Measurements from ENCODE around the gene NDUFAF2.
"Not testable (repeated sequence)": the region's sequence is repeated elsewhere in the genome, so short reads cannot be mapped to it uniquely, and the experiment has no call there.

The NDUFAF2 gene

DNA sequence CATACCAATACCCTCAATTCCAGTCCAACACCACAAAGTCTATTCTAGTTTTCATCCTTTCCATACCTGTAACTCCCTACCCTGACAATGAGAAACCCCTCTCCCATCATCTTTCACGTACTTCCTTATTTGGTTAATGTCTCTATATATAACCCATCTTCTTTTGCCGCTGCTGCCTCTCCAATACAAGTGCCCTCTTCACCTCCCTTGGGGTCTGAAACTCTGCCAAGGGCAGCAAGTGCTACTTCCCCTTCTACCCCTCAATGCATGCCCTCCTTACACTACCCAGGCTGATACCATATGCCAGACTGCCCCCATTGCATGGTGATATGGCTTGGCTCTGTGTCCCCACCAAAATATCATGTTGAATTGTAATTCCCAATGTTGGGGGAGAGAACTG lies 241.6 kb downstream of the NDUFAF2 start:
- FAIRE-seq (no peak), DNase-seq (ENCODE audit: insufficient read length, low spot score) (no peak)
- no peak for TF ChIP-seq PAX5 (IDR thresholded peaks at IDR 0.05; ENCODE audit: insufficient read depth, low read length, severe bottlenecking)
- TF ChIP-seq TAF1 (IDR thresholded peaks at IDR 0.05; ENCODE audit: low read depth, low read length) = no peak
- no peak for TF ChIP-seq POLR2AphosphoS5 (IDR thresholded peaks at IDR 0.05; ENCODE audit: low read depth, low read length)
- no peak for TF ChIP-seq POLR2A (IDR thresholded peaks at IDR 0.05; ENCODE audit: low read depth, low read length)
- TF ChIP-seq POU2F2 (IDR thresholded peaks at IDR 0.05; ENCODE audit: low read depth, low read length) = no peak
- no peak for TF ChIP-seq SPI1 (IDR thresholded peaks at IDR 0.05; ENCODE audit: low read depth, low read length)

GRCh38 chr5:61187352-61187751 lies 242.3 kb downstream of the NDUFAF2 start:
- peak; percentile 5 for FAIRE-seq
- DNase-seq (ENCODE audit: insufficient read length, low spot score) = not testable (repeated sequence)

DNA sequence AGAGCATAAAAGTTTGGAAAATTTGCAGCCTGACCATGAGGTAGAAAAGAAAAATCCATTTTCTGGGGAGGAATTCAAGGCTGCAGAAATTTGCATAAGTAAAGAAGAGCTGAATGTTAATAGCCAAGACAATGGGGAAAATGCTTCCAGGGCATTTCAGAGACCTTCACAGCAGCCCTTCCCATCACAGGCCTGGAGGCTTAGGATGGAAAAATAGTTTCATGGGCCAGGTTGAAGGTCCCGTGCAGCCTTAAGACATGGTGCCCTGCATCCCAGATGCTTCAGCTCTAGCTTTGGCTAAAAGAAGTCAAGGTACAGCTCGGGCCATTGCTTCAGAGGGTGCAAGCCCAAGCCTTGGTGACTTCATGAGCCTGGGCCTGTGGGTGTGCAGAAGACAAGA lies 242.8 kb downstream of the NDUFAF2 start:
- FAIRE-seq = not testable (repeated sequence)

DNA sequence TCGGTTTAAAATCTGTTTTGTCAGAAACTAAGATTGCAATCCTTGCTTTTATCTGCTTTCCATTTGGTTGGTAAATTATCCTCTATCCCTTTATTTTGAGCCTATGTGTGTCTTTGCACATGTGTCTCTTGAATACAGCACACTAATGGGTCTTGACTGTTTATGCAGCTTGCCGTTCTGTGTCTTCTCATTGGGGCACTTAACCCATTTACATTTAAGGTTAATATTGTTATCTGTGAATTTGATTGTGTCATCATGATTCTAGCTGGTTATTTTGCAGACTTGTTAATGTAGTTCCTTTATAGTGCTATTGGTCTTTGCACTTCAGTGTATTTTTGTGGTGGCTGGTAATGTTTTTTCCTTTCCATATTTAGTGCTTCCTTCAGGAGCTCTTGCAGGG lies 253.6 kb downstream of the NDUFAF2 start:
- FAIRE-seq (no peak), DNase-seq (ENCODE audit: insufficient read length, low spot score) (no peak)
- TF ChIP-seq POU2F2 (IDR thresholded peaks at IDR 0.05; ENCODE audit: low read depth, low read length) (no peak), TAF1 (IDR thresholded peaks at IDR 0.05; ENCODE audit: low read depth, low read length) (no peak), SPI1 (IDR thresholded peaks at IDR 0.05; ENCODE audit: low read depth, low read length) (no peak), PAX5 (IDR thresholded peaks at IDR 0.05; ENCODE audit: insufficient read depth, low read length, severe bottlenecking) (no peak), POLR2A (IDR thresholded peaks at IDR 0.05; ENCODE audit: low read depth, low read length) (no peak), POLR2AphosphoS5 (IDR thresholded peaks at IDR 0.05; ENCODE audit: low read depth, low read length) (no peak)

More for the DNA sequence above, 242.8 kb downstream of the NDUFAF2 start:
- DNase-seq (ENCODE audit: insufficient read length, low spot score) = not testable (repeated sequence)

GRCh38 chr5:61200582-61201155 lies 255.7 kb downstream of the NDUFAF2 start:
- DNase-seq (ENCODE audit: insufficient read length, low spot score) = no peak
- FAIRE-seq = no peak
- TF ChIP-seq POU2F2 (IDR thresholded peaks at IDR 0.05; ENCODE audit: low read depth, low read length) = no peak
- no peak for TF ChIP-seq PAX5 (IDR thresholded peaks at IDR 0.05; ENCODE audit: insufficient read depth, low read length, severe bottlenecking)
- no peak for TF ChIP-seq POLR2A (IDR thresholded peaks at IDR 0.05; ENCODE audit: low read depth, low read length)
- no peak for TF ChIP-seq TAF1 (IDR thresholded peaks at IDR 0.05; ENCODE audit: low read depth, low read length)
- TF ChIP-seq POLR2AphosphoS5 (IDR thresholded peaks at IDR 0.05; ENCODE audit: low read depth, low read length) = no peak
- TF ChIP-seq SPI1 (IDR thresholded peaks at IDR 0.05; ENCODE audit: low read depth, low read length) = no peak

DNA sequence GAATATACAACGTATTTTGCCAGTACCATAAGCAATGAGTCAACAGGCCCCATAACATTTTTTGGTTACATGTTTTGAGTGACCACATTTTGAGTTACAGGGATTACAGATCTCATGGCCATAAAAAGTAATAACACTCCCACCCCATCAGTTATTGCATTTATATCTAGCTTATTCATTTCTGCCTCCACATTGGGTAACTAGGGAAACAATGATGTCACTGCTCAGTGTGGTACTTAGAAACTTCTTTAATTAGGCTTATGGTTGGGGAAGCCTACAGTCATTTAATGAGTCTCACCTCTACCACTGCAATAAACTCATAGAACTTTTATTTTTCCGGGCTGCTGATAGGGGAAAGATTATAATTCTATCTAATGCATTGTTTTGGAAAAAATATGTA lies 257.2 kb downstream of the NDUFAF2 start:
- TF ChIP-seq PAX5 (IDR thresholded peaks at IDR 0.05; ENCODE audit: insufficient read depth, low read length, severe bottlenecking) (no peak), POLR2A (IDR thresholded peaks at IDR 0.05; ENCODE audit: low read depth, low read length) (no peak), POLR2AphosphoS5 (IDR thresholded peaks at IDR 0.05; ENCODE audit: low read depth, low read length) (no peak), SPI1 (IDR thresholded peaks at IDR 0.05; ENCODE audit: low read depth, low read length) (no peak), TAF1 (IDR thresholded peaks at IDR 0.05; ENCODE audit: low read depth, low read length) (no peak), POU2F2 (IDR thresholded peaks at IDR 0.05; ENCODE audit: low read depth, low read length) (no peak)
- no peak for DNase-seq (ENCODE audit: insufficient read length, low spot score)
- FAIRE-seq = no peak
